Suprapubic skin (tissue), 3 donors: Measurements from ENCODE around the gene ST3GAL6.

ENCODE experiments used
- CTCF ChIP-seq, 2 donors: fragments of 200-600 bp in 1 of 2; fragments of 450-650 bp in 1 of 2; sonication (generic) in 1 of 2; IDR thresholded peaks; one replicate each; pipeline ENCODE4 v1.5.1; 2016 to 2019; ENCODE audit warnings: antibody characterized with exemption in 2 of 2, mild to moderate bottlenecking in 1 of 2, moderate library complexity in 1 of 2
- EP300 ChIP-seq: sonication (generic); formaldehyde crosslinking; IDR thresholded peaks from one replicate; pipeline ENCODE4 v1.6.1; 2017; ENCODE audit warnings: antibody characterized with exemption
- POLR2A ChIP-seq, 2 donors: fragments of 450-650 bp; IDR thresholded peaks; one replicate each; pipeline ENCODE4 v1.6.1; 2017; ENCODE audit warnings: antibody characterized with exemption in 2 of 2, mild to moderate bottlenecking in 2 of 2, moderate library complexity in 2 of 2

- TF ChIP-seq CTCF (IDR thresholded peaks at IDR 0.05): no peak
- TF ChIP-seq EP300: no peak
- TF ChIP-seq POLR2A (IDR thresholded peaks at IDR 0.05): no peak
Observed at GRCh38 chr3:98733053-98733811, 29.9 kb upstream of the ST3GAL6 start.
